Astrocyte (in vitro differentiated cells and primary cell): Measurements from ENCODE around the gene PCDH19.

Source experiments
- CTCF ChIP-seq: IDR thresholded peaks from 2 replicates; pipeline ENCODE4 v1.5.1; 2011; ENCODE audit warnings: low read depth, mild to moderate bottlenecking, inconsistent platforms, low read length, moderate library complexity; ENCODE audit not compliant: insufficient read depth
- EZH2 ChIP-seq: IDR thresholded peaks from 2 replicates; pipeline ENCODE4 v1.6.1; 2012; ENCODE audit warnings: mild to moderate bottlenecking, low read length, inconsistent platforms; ENCODE audit not compliant: insufficient read depth

GRCh38 chrX:100294965-100295364, 115.1 kb downstream of the PCDH19 start:
- TF ChIP-seq CTCF (no peak), EZH2 (no peak)
